Common myeloid progenitor, CD34-positive (primary cell): Measurements from ENCODE around the gene EEPD1.

Source experiments
- CTCF ChIA-PET: fragments of 350-600 bp; sonication (Branson Sonifier 250); formaldehyde crosslinking; loops from one replicate; lab custom pipeline; 2021; ENCODE audit warnings: antibody characterized with exemption; lab: Charles Lee
- POLR2A ChIA-PET: fragments of 350-600 bp; sonication (Branson Sonifier 250); formaldehyde crosslinking; loops from one replicate; lab custom pipeline; 2021; ENCODE audit warnings: antibody characterized with exemption; lab: Charles Lee
- DNase-seq, 3 donors: peaks; one replicate each; pipeline versions ENCODE4 v3.0.0 to v3.0.0-alpha.2; 2013
- H3K27ac ChIP-seq, 2 experiments: 1 replicate in 1 of 2; 2 replicates in 1 of 2; pipeline ENCODE4 v1.7.0; 2013; ENCODE audit warnings: inconsistent platforms in 2 of 2, low read length in 2 of 2, mild to moderate bottlenecking in 2 of 2, low read depth in 1 of 2, moderate library complexity in 1 of 2; ENCODE audit not compliant: severe bottlenecking in 2 of 2, insufficient read depth in 1 of 2, poor library complexity in 1 of 2
- H3K27me3 ChIP-seq, 5 experiments: replicated peaks in 2 of 5; 1 replicate in 3 of 5; 2 replicates in 2 of 5; pipeline versions ENCODE4 v1.6.1 to v1.7.0; 2013; ENCODE audit warnings: low read length in 4 of 5, mild to moderate bottlenecking in 2 of 5, moderate library complexity in 2 of 5, inconsistent platforms in 1 of 5; ENCODE audit not compliant: insufficient read depth in 5 of 5, control insufficient read depth in 4 of 5
- H3K36me3 ChIP-seq, 4 experiments: 1 replicate in 2 of 4; 2 replicates in 2 of 4; pipeline versions ENCODE4 v1.6.1 to v1.7.0; 2013; ENCODE audit warnings: low read length in 3 of 4, control low read depth in 1 of 4, mild to moderate bottlenecking in 1 of 4; ENCODE audit not compliant: control insufficient read depth in 4 of 4, insufficient read depth in 4 of 4
- H3K4me1 ChIP-seq, 4 experiments: 1 replicate in 3 of 4; 2 replicates in 1 of 4; pipeline versions ENCODE4 v1.6.1 to v1.7.1; 2013; ENCODE audit warnings: low read length in 3 of 4, mild to moderate bottlenecking in 3 of 4, control low read depth in 1 of 4, inconsistent platforms in 1 of 4, moderate library complexity in 1 of 4; ENCODE audit not compliant: control insufficient read depth in 4 of 4, insufficient read depth in 4 of 4; ENCODE audit errors: control extremely low read depth in 1 of 4
- H3K4me3 ChIP-seq, 7 experiments: 1 replicate in 4 of 7; 2 replicates in 3 of 7; pipeline versions ENCODE4 v1.5.1 to v1.7.0; 2013; ENCODE audit warnings: mild to moderate bottlenecking in 7 of 7, low read length in 6 of 7, moderate library complexity in 6 of 7, inconsistent platforms in 2 of 7, low read depth in 2 of 7, control low read depth in 1 of 7; ENCODE audit not compliant: insufficient read depth in 4 of 7, control insufficient read depth in 1 of 7; ENCODE audit errors: extremely low read depth in 1 of 7
- H3K9me3 ChIP-seq, 5 experiments: 1 replicate in 4 of 5; 2 replicates in 1 of 5; pipeline versions ENCODE4 v1.6.1 to v1.7.1; 2013; ENCODE audit warnings: low read length in 4 of 5, mild to moderate bottlenecking in 2 of 5, inconsistent platforms in 1 of 5, low read depth in 1 of 5, moderate library complexity in 1 of 5; ENCODE audit not compliant: control insufficient read depth in 4 of 5, insufficient read depth in 2 of 5; ENCODE audit errors: control extremely low read depth in 1 of 5
- WGBS: methylation state at CpG from one replicate; pipeline ENCODE4 v1.1.5; 2013; ENCODE audit not compliant: insufficient coverage; 5-methylcytosine and 5-hydroxymethylcytosine counted together

The EEPD1 gene

GRCh38 chr7:36214608-36215456, 61.8 kb downstream of the EEPD1 start:
- H3K9me3 ChIP-seq, result peaks cover 0 to 2% (median 0%) of the 10 kb centered on the region in 5 experiments
- no peak for DNase-seq
- H3K4me3 ChIP-seq, result no peak overlapping the region
- no peaks in the 10 kb centered on the region for H3K27me3 ChIP-seq
- ChIA-PET POLR2A (no interaction called here), CTCF (interaction anchor here (0.8 to 1.9 kb wide), 2 partner anchors 13 to 103 kb away, joined by 3 to 6 read pairs; no protein-coding TSS in a partner anchor)
- H3K27ac ChIP-seq, result no peak overlapping the region
- peaks cover 0 to 7% (median 1%) of the 10 kb centered on the region in 4 experiments for H3K36me3 ChIP-seq
- peaks cover 0 to 19% (median 5%) of the 10 kb centered on the region in 4 experiments for H3K4me1 ChIP-seq
- WGBS, result 98% methylated on average over 22 of the region's 23 CpGs

- CTCF ChIA-PET, result interaction anchor here (1.9 kb wide), 1 partner anchor 13 kb away, joined by 6 read pairs; no protein-coding TSS in a partner anchor
- Histone ChIP-seq H3K4me3 (no peak overlapping the region), H3K36me3 (peaks cover 0 to 7% (median 1%) of the 10 kb centered on the region in 4 experiments), H3K27ac (no peak overlapping the region), H3K9me3 (peaks cover 0 to 2% (median 0%) of the 10 kb centered on the region in 5 experiments), H3K27me3 (no peaks in the 10 kb centered on the region), H3K4me1 (peaks cover 0 to 13% (median 2%) of the 10 kb centered on the region in 4 experiments)
- WGBS, result 90% methylated on average over 2 of the region's 2 CpGs
- POLR2A ChIA-PET, result no interaction called here
- DNase-seq, result no peak
Measured at GRCh38 chr7:36215457-36215765, 62.4 kb downstream of the EEPD1 start.

GRCh38 chr7:36216063-36216684, 63.1 kb downstream of the EEPD1 start:
- WGBS, result 100% methylated on average over 1 of the region's 4 CpGs
- POLR2A ChIA-PET, result no interaction called here
- CTCF ChIA-PET, result interaction anchor here (1.3 to 1.9 kb wide), 2 partner anchors 14 to 63 kb away, joined by 3 to 6 read pairs; no protein-coding TSS in a partner anchor

GRCh38 chr7:36217211-36217960, 64.3 kb downstream of the EEPD1 start:
- POLR2A ChIA-PET, result no interaction called here
- CTCF ChIA-PET, result interaction anchor here (1.3 kb wide), 1 partner anchor 62 kb away, joined by 3 read pairs; no protein-coding TSS in a partner anchor
- Histone ChIP-seq H3K27ac (peak overlapping the region in 1 of 2 experiments; percentile 21), H3K36me3 (peaks cover 0 to 7% (median 1%) of the 10 kb centered on the region in 4 experiments), H3K4me1 (peaks cover 0 to 6% (median 0%) of the 10 kb centered on the region in 4 experiments), H3K4me3 (no peak overlapping the region), H3K9me3 (peaks cover 0 to 2% (median 0%) of the 10 kb centered on the region in 5 experiments), H3K27me3 (no peaks in the 10 kb centered on the region)
- 93% methylated on average over 4 of the region's 4 CpGs for WGBS
- DNase-seq, result no peak

More at GRCh38 chr7:36216063-36216684, 63.1 kb downstream of the EEPD1 start:
- Histone ChIP-seq H3K27ac (no peak overlapping the region), H3K27me3 (no peaks in the 10 kb centered on the region), H3K4me1 (peaks cover 0 to 6% (median 0%) of the 10 kb centered on the region in 4 experiments), H3K36me3 (peaks cover 0 to 7% (median 1%) of the 10 kb centered on the region in 4 experiments), H3K4me3 (no peak overlapping the region), H3K9me3 (peaks cover 0 to 2% (median 0%) of the 10 kb centered on the region in 5 experiments)
- DNase-seq, result no peak

GRCh38 chr7:36217961-36218284, 64.9 kb downstream of the EEPD1 start:
- no peak overlapping the region for H3K27ac ChIP-seq
- H3K27me3 ChIP-seq, result no peaks in the 10 kb centered on the region
- no peak for DNase-seq
- POLR2A ChIA-PET, result no interaction called here
- H3K9me3 ChIP-seq, result peaks cover 0 to 2% (median 0%) of the 10 kb centered on the region in 5 experiments
- H3K36me3 ChIP-seq, result peaks cover 0 to 7% (median 1%) of the 10 kb centered on the region in 4 experiments
- peaks cover 0 to 6% (median 0%) of the 10 kb centered on the region in 4 experiments for H3K4me1 ChIP-seq
- CTCF ChIA-PET, result no interaction called here
- no peak overlapping the region for H3K4me3 ChIP-seq
- WGBS, result 97% methylated on average over 4 of the region's 5 CpGs

GRCh38 chr7:36219429-36219828, 66.4 kb downstream of the EEPD1 start:
- H3K4me3 ChIP-seq, result no peak overlapping the region
- no peaks in the 10 kb centered on the region for H3K36me3 ChIP-seq
- POLR2A ChIA-PET, result no interaction called here
- no peaks in the 10 kb centered on the region for H3K27me3 ChIP-seq
- H3K4me1 ChIP-seq, result peaks cover 0 to 6% (median 0%) of the 10 kb centered on the region in 4 experiments
- no peak for DNase-seq
- no peaks in the 10 kb centered on the region for H3K9me3 ChIP-seq
- WGBS, result 100% methylated on average over 1 of the region's 1 CpG
- no peak overlapping the region for H3K27ac ChIP-seq
- CTCF ChIA-PET, result interaction anchor here (1.2 kb wide), 1 partner anchor 63 kb away, joined by 4 read pairs; no protein-coding TSS in a partner anchor
